ENCODE results near the gene INO80C. TPM values are rescaled to one million over a fixed set of nuclear protein-coding genes. Genes with fewer than 3 reads are reported as not detected.

INO80C gene
- total and polyA plus RNA-seq, 2 of the 4 experiments (the other 2 are of a cell fraction), result 5.6 to 17.1 TPM

GRCh38 chr18:35430721-35431373 is 66.9 kb downstream of the INO80C start:
- Histone ChIP-seq H3K27me3 (ENCODE audit: control insufficient read depth, insufficient read depth, low read length) (peaks cover 4% of the 10 kb centered on the region), H4K91ac (ENCODE audit: insufficient read depth, low read depth, low read length) (no peak overlapping the region), H3K9ac (ENCODE audit: low read depth, low read length) (no peak overlapping the region), H2BK15ac (ENCODE audit: low read depth, low read length) (no peak overlapping the region), H2BK120ac (ENCODE audit: low read depth, low read length) (no peak overlapping the region), H4K20me1 (ENCODE audit: insufficient read depth, low read length) (no peaks in the 10 kb centered on the region), H3K4me1 (ENCODE audit: control insufficient read depth, insufficient read depth, low read length) (no peaks in the 10 kb centered on the region; the same call in 1 of the 2 replicates), H3K4ac (ENCODE audit: low read depth, low read length) (no peak overlapping the region), H3K36me3 (ENCODE audit: control insufficient read depth, insufficient read depth, low read length) (no peaks in the 10 kb centered on the region), H3K9me3 (ENCODE audit: control insufficient read depth, insufficient read depth, low read length) (no peaks in the 10 kb centered on the region), H3K4me3 (ENCODE audit: insufficient read depth, low read depth, low read length) (no peak overlapping the region), H3K9me1 (ENCODE audit: insufficient read depth, low read length) (0 out of 2 replicates have a peak, but pooled peaks cover 3% of the 10 kb centered on the region), H2BK5ac (ENCODE audit: low read depth, low read length, poor library complexity, severe bottlenecking) (no peak overlapping the region), H4K8ac (ENCODE audit: low read depth in 2 of 2, low read length in 2 of 2) (no peak overlapping the region), H3K27ac (ENCODE audit: insufficient read depth, low read length) (no peak overlapping the region), H2AK5ac (ENCODE audit: low read depth, low read length) (no peak overlapping the region), H2BK20ac (ENCODE audit: low read depth, low read length) (no peak overlapping the region), H3K23ac (ENCODE audit: low read depth, low read length) (no peak overlapping the region), H4K5ac (ENCODE audit: low read depth, low read length) (no peak overlapping the region), H3K56ac (ENCODE audit: extremely low read depth, insufficient read depth, low read length) (no peak overlapping the region), H3K79me1 (ENCODE audit: low read depth in 1 of 2, low read length in 2 of 2) (no peaks in the 10 kb centered on the region), H2AFZ (replicated peaks; ENCODE audit: low read length, poor library complexity) (no peak overlapping the region), H2AK9ac (replicated peaks; ENCODE audit: low read depth, low read length, poor library complexity) (no peak overlapping the region), H3K4me2 (ENCODE audit: low read depth, low read length) (no peak overlapping the region), H3K18ac (ENCODE audit: low read depth, low read length) (no peak overlapping the region), H3K14ac (replicated peaks; ENCODE audit: low read depth, low read length) (no peak overlapping the region)
- in situ Hi-C loops (cut with MboI; ENCODE audit: low sequenced_read_pairs), result no loop called here
- dilution Hi-C loops (cut with HindIII; ENCODE audit: low sequenced_read_pairs, unreplicated experiment), result no loop called here
- ChIA-PET POLR2A (ENCODE audit: unreplicated experiment) (interaction anchor here (0.6 kb wide), 1 partner anchor 92 kb away, joined by 3 read pairs; no protein-coding TSS in a partner anchor), CTCF (interaction anchor here (0.6 kb wide), 2 partner anchors 505 to 975 kb away, joined by 3 to 4 read pairs; no protein-coding TSS in a partner anchor)
- intact Hi-C loops (cut with micrococcal nuclease), result no loop called here
- TF ChIP-seq ELK1 (IDR thresholded peaks at IDR 0.05; ENCODE audit: borderline replicate concordance, low read depth, low read length) (no peak), CEBPB (IDR thresholded peaks at IDR 0.05; ENCODE audit: low read depth, low read length) (no peak), MXI1 (IDR thresholded peaks at IDR 0.05; ENCODE audit: borderline replicate concordance, low read depth, low read length) (no peak), MAZ (IDR thresholded peaks at IDR 0.05; ENCODE audit: borderline replicate concordance, low read depth, low read length) (no peak), RCOR1 (IDR thresholded peaks at IDR 0.05; ENCODE audit: insufficient replicate concordance, low read length) (no peak), NFE2L2 (IDR thresholded peaks at IDR 0.05; ENCODE audit: low read depth, low read length) (no peak), MAFK (IDR thresholded peaks at IDR 0.05; ENCODE audit: low read depth, low read length) (no peak), SMC3 (IDR thresholded peaks at IDR 0.05; ENCODE audit: low read depth, low read length) (no peak), BHLHE40 (IDR thresholded peaks at IDR 0.05; ENCODE audit: low read depth, low read length) (no peak), CHD1 (IDR thresholded peaks at IDR 0.05; ENCODE audit: low read depth, low read length) (no peak), FOS (IDR thresholded peaks at IDR 0.05; ENCODE audit: low read depth, low read length) (no peak), RAD21 (IDR thresholded peaks at IDR 0.05; ENCODE audit: low read length) (no peak), USF2 (IDR thresholded peaks at IDR 0.05; ENCODE audit: low read depth, low read length) (no peak), CTCF (conservative IDR thresholded peaks at IDR 0.05; ENCODE audit: low read depth, low read length) (no peak), RFX5 (IDR thresholded peaks at IDR 0.05; ENCODE audit: low read depth, low read length) (no peak), POLR2A (IDR thresholded peaks at IDR 0.05; ENCODE audit: low read depth, low read length) (no peak)
- no TSS peak for BruUV-seq (replicated peaks)
- DNase-seq (no peak), ATAC-seq (ENCODE audit: low read depth) (peak; percentile 40)
- 70% methylated on average over 3 of the region's 4 CpGs; no CpG with 5 or more reads in 1 of the 2 experiments for WGBS, 2 experiments (ENCODE audit: extremely low coverage in 2 of 2, insufficient read length in 1 of 2)

All from IMR-90 (cell line).